Osteocyte (in vitro differentiated cells): ENCODE data around the gene IGF2BP3. TPM values are rescaled to one million over a fixed set of nuclear protein-coding genes. Genes with fewer than 3 reads are reported as not detected.

Experiments used
- DNase-seq: peaks from one replicate; pipeline ENCODE4 v3.0.0; 2021; ENCODE audit warnings: mixed read lengths; ENCODE audit not compliant: unreplicated experiment; ENCODE audit errors: extremely low spot score
- H3K27ac Mint-ChIP-seq: one replicate; pipeline ENCODE4 v1.8.0; 2021; ENCODE audit warnings: mild to moderate bottlenecking, mixed read lengths; ENCODE audit not compliant: unreplicated experiment
- H3K27me3 Mint-ChIP-seq: one replicate; pipeline ENCODE4 v1.8.0; 2021; ENCODE audit warnings: mixed read lengths; ENCODE audit not compliant: unreplicated experiment
- H3K36me3 Mint-ChIP-seq: one replicate; pipeline ENCODE4 v1.8.0; 2021; ENCODE audit warnings: mixed read lengths; ENCODE audit not compliant: unreplicated experiment
- H3K4me1 Mint-ChIP-seq: one replicate; pipeline ENCODE4 v1.8.0; 2021; ENCODE audit warnings: mixed read lengths; ENCODE audit not compliant: unreplicated experiment
- H3K4me3 Mint-ChIP-seq: one replicate; pipeline ENCODE4 v1.8.0; 2021; ENCODE audit warnings: mild to moderate bottlenecking, moderate library complexity, mixed read lengths; ENCODE audit not compliant: unreplicated experiment
- H3K9me3 Mint-ChIP-seq: one replicate; pipeline ENCODE4 v1.8.0; 2021; ENCODE audit warnings: mixed read lengths; ENCODE audit not compliant: unreplicated experiment
- total RNA-seq: library from RNA; stranded (reverse); gene quantifications from 2 replicates; pipeline ENCODE4 v1.2.1, GENCODE V29; 2021
- TF ChIP-seq, protein P1 (sequence below): fragments of 200-600 bp; sonication (generic); IDR thresholded peaks from 2 replicates; pipeline ENCODE4 v1.5.0; 2021; ENCODE audit warnings: antibody characterized with exemption, mild to moderate bottlenecking, moderate library complexity

Gene IGF2BP3
- total RNA-seq, 1 donor from 2014 or later: 70.0 TPM

DNA sequence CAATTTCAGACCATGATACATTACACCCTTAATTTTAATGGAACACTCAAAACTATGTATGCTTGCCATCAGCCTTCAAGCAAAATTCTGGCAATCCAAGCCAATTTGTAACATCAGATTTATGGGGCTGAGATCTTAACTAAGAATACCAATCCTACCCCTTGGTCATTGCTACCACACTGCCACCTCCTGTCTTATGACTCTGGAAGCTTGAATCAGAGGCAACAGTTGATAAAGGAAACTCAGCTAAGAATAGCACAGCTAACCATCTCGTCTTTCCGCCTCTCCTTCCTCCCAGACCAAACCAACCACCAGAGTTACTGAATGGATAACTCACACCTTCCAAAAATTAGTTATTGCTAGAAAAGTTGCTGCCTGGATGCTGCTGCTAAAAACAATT lies 7.4 kb downstream of the IGF2BP3 start:
- H3K4me1 Mint-ChIP-seq: peaks cover 53% of the 10 kb centered on the region
- H3K27me3 Mint-ChIP-seq: no peaks in the 10 kb centered on the region
- no peaks in the 10 kb centered on the region for H3K9me3 Mint-ChIP-seq
- TF ChIP-seq, protein P1, sequence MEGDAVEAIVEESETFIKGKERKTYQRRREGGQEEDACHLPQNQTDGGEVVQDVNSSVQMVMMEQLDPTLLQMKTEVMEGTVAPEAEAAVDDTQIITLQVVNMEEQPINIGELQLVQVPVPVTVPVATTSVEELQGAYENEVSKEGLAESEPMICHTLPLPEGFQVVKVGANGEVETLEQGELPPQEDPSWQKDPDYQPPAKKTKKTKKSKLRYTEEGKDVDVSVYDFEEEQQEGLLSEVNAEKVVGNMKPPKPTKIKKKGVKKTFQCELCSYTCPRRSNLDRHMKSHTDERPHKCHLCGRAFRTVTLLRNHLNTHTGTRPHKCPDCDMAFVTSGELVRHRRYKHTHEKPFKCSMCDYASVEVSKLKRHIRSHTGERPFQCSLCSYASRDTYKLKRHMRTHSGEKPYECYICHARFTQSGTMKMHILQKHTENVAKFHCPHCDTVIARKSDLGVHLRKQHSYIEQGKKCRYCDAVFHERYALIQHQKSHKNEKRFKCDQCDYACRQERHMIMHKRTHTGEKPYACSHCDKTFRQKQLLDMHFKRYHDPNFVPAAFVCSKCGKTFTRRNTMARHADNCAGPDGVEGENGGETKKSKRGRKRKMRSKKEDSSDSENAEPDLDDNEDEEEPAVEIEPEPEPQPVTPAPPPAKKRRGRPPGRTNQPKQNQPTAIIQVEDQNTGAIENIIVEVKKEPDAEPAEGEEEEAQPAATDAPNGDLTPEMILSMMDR: peak; percentile 56
- DNase-seq: no peak
- H3K27ac Mint-ChIP-seq: peak overlapping the region; percentile 61
- H3K4me3 Mint-ChIP-seq: no peak overlapping the region
- H3K36me3 Mint-ChIP-seq: peaks cover 9% of the 10 kb centered on the region

DNA sequence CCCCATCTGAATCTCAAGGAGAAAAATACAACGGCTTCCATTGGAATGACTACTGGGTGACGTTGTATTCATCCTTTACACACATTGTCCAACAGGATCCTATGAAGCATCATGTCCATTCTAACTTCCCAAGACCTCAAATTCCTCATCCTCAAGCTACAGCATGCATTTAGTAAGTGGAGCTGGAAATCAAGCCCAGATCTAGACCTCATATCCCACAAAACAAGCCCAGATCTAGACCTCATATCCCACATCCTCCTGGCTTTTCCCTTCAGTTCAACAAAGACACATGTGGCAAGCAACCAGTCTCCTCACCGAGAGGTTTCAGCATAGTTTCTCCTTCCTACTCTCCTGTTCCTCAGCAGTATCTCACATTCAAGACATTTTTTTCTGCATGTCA lies 12.2 kb downstream of the IGF2BP3 start:
- Mint-ChIP-seq H3K27me3 (no peaks in the 10 kb centered on the region), H3K27ac (peak overlapping the region; percentile 6), H3K4me3 (no peak overlapping the region), H3K9me3 (no peaks in the 10 kb centered on the region), H3K4me1 (peaks cover 35% of the 10 kb centered on the region), H3K36me3 (peaks cover 14% of the 10 kb centered on the region)
- no peak for DNase-seq
- TF ChIP-seq, protein P1: no peak

DNA sequence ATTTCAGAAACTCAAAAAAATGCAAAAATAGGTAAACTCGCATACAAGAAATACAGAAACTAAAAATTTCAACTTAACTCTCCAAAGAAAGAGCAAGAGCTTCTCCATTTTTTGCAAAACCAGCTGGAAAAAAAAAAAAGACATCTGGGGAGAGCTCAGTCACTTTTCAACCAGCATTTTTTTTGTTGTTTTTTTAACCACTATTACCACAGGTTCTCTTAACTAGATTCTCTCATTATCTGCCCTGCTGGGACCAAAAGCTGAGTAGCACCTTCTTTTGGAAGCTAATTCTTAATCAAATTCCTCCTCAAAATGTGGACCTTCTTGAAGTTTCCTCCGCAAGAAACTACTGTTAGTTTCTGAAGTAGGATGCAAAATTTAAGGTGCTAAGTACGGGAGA lies 14.2 kb downstream of the IGF2BP3 start:
- no peak overlapping the region for H3K27ac Mint-ChIP-seq
- no peaks in the 10 kb centered on the region for H3K9me3 Mint-ChIP-seq
- H3K36me3 Mint-ChIP-seq: peaks cover 11% of the 10 kb centered on the region
- H3K4me1 Mint-ChIP-seq: peaks cover 29% of the 10 kb centered on the region
- no peaks in the 10 kb centered on the region for H3K27me3 Mint-ChIP-seq
- no peak overlapping the region for H3K4me3 Mint-ChIP-seq
- no peak for DNase-seq
- TF ChIP-seq, protein P1: no peak

GRCh38 chr7:23454881-23455526 lies 15.3 kb downstream of the IGF2BP3 start:
- Mint-ChIP-seq H3K4me1 (peaks cover 37% of the 10 kb centered on the region), H3K4me3 (no peak overlapping the region), H3K27ac (peak overlapping the region; percentile 1), H3K9me3 (no peaks in the 10 kb centered on the region), H3K36me3 (peaks cover 9% of the 10 kb centered on the region), H3K27me3 (no peaks in the 10 kb centered on the region)
- TF ChIP-seq, protein P1: no peak
- no peak for DNase-seq

DNA sequence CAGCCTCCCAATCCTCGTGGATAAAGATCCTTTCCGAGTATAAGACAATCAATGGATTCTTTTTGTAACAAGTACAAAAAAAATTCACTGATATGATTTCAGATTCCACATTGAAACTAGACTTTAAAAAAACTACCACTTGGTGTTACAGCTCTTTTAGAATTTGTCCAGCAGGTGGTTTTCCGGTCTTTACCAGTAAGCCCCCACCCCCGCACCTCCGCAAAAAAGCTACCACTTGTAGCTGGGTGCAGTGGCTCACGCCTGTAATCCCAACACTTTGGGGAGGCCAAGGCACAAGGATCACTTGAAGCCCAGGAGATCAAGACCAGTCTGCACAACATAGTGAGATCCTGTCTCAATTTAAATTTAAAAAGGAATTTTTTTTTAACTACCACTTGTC lies 19.8 kb downstream of the IGF2BP3 start:
- peaks cover 5% of the 10 kb centered on the region for H3K36me3 Mint-ChIP-seq
- no peak for DNase-seq
- H3K9me3 Mint-ChIP-seq: no peaks in the 10 kb centered on the region
- TF ChIP-seq, protein P1: no peak
- H3K27me3 Mint-ChIP-seq: no peaks in the 10 kb centered on the region
- no peak overlapping the region for H3K4me3 Mint-ChIP-seq
- H3K27ac Mint-ChIP-seq: no peak overlapping the region
- H3K4me1 Mint-ChIP-seq: peaks cover 36% of the 10 kb centered on the region
